ENCODE data around the gene TNC.

GRCh38 chr9:114972510-114973136 is 145.3 kb downstream of the TNC start:
- no peak for TF ChIP-seq POLR2A (IDR thresholded peaks at IDR 0.05)
- TF ChIP-seq, protein P1, sequence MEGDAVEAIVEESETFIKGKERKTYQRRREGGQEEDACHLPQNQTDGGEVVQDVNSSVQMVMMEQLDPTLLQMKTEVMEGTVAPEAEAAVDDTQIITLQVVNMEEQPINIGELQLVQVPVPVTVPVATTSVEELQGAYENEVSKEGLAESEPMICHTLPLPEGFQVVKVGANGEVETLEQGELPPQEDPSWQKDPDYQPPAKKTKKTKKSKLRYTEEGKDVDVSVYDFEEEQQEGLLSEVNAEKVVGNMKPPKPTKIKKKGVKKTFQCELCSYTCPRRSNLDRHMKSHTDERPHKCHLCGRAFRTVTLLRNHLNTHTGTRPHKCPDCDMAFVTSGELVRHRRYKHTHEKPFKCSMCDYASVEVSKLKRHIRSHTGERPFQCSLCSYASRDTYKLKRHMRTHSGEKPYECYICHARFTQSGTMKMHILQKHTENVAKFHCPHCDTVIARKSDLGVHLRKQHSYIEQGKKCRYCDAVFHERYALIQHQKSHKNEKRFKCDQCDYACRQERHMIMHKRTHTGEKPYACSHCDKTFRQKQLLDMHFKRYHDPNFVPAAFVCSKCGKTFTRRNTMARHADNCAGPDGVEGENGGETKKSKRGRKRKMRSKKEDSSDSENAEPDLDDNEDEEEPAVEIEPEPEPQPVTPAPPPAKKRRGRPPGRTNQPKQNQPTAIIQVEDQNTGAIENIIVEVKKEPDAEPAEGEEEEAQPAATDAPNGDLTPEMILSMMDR (IDR thresholded peaks at IDR 0.05) = no peak

All from lower leg skin (tissue), 3 donors.